Activated CD8-positive, alpha-beta memory T cell treated with anti-CD3 and anti-CD28 coated beads, Interleukin-2, amount 50 U/mL, for 1 hour (primary cell): Measurements from ENCODE around the gene COASY.
A peak's percentile ranks its signal among the peaks of the same experiment; 100 is the strongest.
"Not testable (repeated sequence)": the region's sequence is repeated elsewhere in the genome, so short reads cannot be mapped to it uniquely, and the experiment has no call there.

Experiments
- DNase-seq: peaks from one replicate; pipeline ENCODE4 v3.0.0-alpha.2; 2020; ENCODE audit errors: extremely low read depth

COASY gene

GRCh38 chr17:42553161-42553818, 8.7 kb upstream of the COASY start:
- DNase-seq: no peak

GRCh38 chr17:42553866-42554249, 8.1 kb upstream of the COASY start:
- no peak for DNase-seq

GRCh38 chr17:42554250-42555121, 7.5 kb upstream of the COASY start:
- no peak for DNase-seq

- DNase-seq: no peak
These were observed 6.8 kb upstream of the COASY start for GRCh38 chr17:42555122-42555622.

- DNase-seq: not testable (repeated sequence)
These were observed 5.9 kb upstream of the COASY start for GRCh38 chr17:42555961-42556617.

GRCh38 chr17:42559075-42559474, 2.9 kb upstream of the COASY start:
- no peak for DNase-seq

- no peak for DNase-seq
These were observed 1.7 kb upstream of the COASY start for GRCh38 chr17:42560246-42560645.

- no peak for DNase-seq
These were observed 617 bp downstream of the COASY start for GRCh38 chr17:42562388-42563142.

- DNase-seq: no peak
These were observed 1.2 kb downstream of the COASY start for GRCh38 chr17:42563143-42563509.

- no peak for DNase-seq
These were observed 1.6 kb downstream of the COASY start for GRCh38 chr17:42563543-42563942.

GRCh38 chr17:42563950-42564349, 2.0 kb downstream of the COASY start:
- no peak for DNase-seq

- DNase-seq: no peak
These were observed 3.0 kb downstream of the COASY start for GRCh38 chr17:42564815-42565522.

- no peak for DNase-seq
These were observed 3.7 kb downstream of the COASY start for GRCh38 chr17:42565523-42566214.

GRCh38 chr17:42566215-42566882, 4.4 kb downstream of the COASY start:
- DNase-seq: no peak

- DNase-seq: peak; percentile 78
These were observed 5.1 kb downstream of the COASY start, which contains the start of gene MLX for GRCh38 chr17:42566883-42567573. Gene MLX, plus strand, starts transcription at chr17:42567100. Its CDS starts 25 bp downstream, at chr17:42567125.

- DNase-seq: no peak
These were observed 6.6 kb downstream of the COASY start for GRCh38 chr17:42568341-42569111.

GRCh38 chr17:42571435-42572225, 9.7 kb downstream of the COASY start:
- DNase-seq: no peak

GRCh38 chr17:42573095-42573494, 11.1 kb downstream of the COASY start:
- DNase-seq: no peak
